GM18502 (cell line): ENCODE results near the gene SLC41A3.

Experiments used
- ATAC-seq: cut with Tn5 transposase; IDR thresholded peaks from one replicate; pipeline ENCODE4 v1.9.1; 2021; ENCODE audit warnings: mild to moderate bottlenecking; ENCODE audit not compliant: unreplicated experiment, poor library complexity

The SLC41A3 gene

DNA sequence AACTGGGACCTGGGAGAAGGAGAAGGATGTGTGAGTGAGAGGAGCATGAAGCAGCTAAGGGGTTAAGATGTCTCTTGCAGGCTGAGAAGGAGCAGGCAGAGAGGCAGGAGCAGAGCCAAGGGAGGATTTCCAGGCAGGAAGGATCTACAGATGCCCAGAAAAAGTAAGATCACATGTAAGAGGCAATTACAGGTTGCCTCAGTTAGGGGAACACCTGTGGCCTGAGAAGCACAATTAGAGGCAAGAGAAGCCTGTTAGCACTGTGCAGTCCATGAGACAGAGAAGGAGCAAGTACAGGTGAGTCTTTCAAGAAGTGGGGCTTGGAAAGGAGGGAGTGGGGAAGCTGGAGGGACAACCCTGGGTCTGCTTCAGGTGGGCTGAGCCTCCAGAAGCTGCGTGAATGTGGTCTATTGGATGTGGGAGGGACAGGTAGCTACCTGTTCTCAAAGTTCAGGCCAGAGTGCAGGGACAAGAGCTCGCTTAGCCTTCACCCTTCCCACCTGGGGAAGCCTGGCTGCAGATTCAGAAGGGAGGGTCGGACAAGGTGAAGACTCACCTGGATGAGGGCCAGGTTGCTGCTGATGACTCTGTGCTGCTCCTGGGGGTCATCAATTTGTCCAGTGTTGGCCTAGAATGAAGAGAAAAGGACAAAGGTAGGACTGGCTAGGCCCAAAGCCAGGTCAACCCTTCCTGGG, 50.7 kb downstream of the SLC41A3 start:
- ATAC-seq = no peak

DNA sequence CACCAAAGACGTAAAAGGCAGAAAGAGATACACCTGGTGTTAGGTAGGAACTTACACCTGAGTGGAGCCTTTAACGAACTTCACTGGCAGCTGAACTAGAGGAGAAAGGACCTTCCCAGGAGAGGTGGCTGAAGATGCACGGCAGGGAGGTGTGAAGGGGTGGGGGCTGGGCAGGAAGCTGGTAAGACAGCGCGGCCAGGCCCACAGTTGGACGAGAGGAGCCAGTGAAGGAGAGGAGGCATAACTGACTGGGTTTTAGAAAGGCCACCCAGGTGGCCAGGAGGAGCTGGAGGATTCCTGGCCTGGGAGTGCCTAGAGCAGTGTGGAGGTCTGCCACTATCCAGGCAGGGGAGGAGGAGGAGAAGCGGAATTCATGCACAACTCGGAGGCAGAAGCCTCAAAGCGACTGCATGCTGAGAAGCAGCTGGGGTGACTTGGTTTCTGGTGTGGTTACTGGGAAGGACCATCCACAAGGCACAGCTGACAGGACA, 51.9 kb downstream of the SLC41A3 start:
- no peak for ATAC-seq

DNA sequence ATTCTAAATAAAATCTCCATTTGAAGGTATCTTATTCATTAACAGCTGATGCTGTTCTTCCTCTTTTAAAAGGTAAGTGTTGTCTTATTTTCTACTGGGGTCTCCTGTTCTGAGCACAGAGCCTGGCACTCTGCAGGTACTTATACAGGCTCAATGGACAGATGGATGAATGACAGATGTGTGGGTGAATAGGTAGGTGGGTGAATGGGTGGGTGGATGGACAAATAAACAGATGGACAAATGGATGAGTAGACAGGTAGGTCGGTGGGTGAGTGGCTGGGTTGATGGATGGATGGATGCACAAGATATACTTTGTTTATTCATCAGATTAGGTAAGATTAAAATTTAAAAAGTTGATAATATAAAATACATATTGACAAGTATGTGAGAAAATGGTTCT, 53.5 kb downstream of the SLC41A3 start:
- ATAC-seq = no peak

DNA sequence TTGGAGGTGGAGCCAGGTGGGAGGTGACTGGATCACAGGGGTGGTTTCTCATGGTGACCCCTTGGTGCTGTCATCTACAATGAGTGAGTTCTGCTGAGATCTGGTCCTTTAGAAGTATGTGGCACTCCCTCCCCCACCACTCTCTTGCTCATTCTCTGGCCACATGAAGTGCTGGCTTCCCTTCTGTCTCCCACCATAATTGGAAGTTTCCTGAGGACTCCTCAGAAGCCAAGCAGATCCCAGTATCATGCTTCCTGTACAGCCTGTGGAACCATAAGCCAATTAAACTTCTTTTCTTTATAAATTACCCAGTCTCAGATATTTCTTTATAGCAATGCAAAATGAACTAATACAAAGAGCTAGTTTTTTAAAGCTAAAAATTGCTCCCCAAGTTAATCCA, 54.7 kb downstream of the SLC41A3 start:
- no peak for ATAC-seq

DNA sequence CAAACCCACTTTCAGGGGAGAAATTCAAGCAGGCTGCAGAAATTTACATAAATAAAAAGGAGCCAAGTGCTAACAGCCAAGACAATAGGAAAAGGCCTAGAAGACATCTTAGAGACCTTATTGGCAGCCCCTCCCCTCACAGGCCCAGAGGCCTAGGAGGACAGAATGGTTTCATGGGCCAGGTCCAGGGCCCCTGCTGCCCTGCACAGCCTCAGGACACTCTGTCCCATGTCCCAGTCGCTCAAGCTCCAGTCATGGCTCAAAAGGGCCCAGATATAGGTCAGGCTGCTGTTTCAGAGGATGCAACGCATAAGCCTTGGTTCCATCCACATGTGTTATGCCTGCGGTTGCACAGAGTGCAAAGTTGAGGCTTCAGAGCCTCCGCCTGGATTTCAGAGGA, 55.8 kb downstream of the SLC41A3 start:
- no peak for ATAC-seq

DNA sequence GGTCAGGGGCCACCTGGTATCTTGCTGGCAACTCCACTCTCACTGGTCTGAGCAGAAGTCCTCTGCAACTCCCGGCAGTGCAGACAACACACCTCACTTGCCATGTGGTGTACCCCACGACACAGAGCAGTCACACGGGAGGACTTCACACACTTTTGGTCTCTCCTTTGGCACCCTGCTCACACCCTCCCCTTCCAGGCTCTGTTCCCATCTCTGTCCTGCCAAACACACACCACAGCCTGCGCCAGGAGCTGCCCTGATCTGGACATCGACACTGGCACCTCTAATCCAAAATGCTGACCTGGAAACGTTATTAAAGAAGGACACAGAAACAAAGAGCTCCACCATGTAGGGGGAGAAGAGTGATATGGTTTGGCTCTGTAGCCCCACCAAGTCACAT, 57.2 kb downstream of the SLC41A3 start:
- no peak for ATAC-seq

DNA sequence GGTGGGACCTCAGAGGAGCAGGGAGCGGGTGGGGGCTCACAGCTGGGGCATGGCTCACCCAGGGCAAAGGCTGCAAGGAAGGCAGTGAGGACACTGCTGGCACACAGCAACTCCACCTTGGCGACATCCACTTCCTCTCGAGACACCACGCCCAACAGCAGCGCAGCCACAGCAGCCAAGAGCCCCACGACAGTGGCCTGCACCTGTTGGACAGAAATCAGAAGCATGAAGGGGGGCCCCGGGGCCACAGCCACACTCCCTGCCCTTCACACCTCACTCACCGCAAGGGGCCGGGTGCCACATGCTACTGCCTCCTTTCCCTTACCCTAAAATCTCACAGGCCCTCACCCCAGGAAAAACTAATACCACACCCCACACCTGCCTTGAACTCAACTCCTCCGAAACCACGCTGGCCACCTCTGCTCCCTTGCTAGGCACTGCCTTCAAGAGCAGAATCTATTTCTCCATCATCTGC, 57.6 kb downstream of the SLC41A3 start:
- ATAC-seq = no peak

DNA sequence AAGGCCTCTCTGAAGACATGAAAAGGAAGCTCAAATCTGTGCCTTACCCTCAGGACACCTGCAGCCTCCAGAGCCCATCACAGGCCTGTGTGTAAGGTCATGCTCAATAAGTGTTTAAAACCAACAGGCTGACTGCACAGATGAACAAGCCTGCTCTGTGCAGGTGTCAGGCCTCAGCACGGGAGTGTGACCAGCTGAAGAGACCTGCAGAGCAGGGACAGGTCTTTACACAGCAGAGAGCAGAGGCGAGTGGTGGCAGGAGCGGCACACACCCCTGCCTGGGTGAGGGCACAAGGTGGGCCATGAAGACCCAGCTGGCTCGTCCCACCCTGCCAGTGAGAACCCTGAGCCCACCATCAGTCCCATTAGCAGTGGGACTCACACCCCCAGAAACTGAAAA, 58.1 kb downstream of the SLC41A3 start:
- ATAC-seq = no peak

DNA sequence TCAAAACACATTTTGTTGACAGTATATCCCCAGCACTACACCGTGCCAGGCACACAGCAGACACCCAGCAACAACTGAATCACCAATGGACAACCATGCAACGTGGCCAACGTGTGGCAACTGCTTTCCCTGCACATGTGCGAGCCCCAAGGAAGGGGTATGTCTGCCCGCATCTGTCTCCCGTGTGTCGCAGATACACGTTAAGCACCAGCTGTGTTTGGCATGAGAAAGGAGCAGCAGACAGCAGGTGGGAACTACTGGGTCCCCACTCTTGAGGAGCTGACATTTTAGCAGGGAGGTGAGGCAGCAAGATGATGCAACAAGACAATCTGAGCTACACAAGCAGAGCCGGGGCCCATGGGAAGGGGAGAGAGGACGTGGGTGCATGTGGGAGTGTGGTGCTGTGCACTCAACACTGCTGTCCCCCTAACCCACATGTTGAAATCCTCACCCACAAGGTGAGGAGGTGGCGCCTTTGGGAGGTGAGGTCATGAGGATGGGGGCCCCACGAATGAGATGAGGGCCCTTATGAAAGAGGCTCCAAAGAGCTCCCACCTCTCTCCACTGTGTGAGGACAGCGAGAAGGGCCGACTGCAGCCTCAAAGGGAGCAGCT, 58.7 kb downstream of the SLC41A3 start:
- ATAC-seq = no peak

DNA sequence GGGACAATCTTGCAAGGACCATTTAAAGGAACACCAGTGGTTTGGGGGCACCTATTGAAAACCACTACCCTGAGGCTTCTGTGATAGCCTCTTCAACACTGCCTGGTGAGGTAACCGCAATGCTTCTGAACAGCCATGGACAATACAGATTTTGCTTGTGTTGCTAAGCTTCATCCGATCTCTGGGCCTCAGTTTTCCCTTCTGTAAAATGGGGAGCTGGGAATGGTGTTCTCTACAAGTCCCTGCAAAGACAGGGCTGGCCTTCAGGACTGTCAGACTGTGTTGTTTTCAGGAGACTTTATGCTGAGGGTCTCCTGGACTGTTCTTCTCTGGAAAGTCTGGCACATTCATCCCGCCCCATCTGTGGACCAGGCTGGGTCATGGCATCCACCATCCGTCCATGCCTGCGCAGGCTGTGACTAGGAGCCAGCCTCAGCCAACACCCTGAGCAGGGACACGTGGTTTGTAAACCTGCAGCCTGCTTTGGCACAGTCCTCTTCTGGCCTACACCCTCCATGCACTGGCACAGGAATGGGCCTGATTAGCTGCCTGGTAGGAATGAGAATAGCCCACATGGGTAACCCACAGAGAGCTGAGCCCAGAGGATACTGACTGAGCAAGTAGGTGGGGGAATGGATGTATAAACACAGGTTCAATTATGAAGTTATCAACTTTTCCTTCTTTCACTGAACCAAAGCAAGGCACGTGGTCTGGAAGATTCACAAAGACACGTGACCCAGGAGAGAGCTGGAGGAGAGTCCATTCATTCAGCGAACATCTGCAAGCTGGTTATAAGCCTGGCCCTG, 59.7 kb downstream of the SLC41A3 start:
- ATAC-seq = no peak

DNA sequence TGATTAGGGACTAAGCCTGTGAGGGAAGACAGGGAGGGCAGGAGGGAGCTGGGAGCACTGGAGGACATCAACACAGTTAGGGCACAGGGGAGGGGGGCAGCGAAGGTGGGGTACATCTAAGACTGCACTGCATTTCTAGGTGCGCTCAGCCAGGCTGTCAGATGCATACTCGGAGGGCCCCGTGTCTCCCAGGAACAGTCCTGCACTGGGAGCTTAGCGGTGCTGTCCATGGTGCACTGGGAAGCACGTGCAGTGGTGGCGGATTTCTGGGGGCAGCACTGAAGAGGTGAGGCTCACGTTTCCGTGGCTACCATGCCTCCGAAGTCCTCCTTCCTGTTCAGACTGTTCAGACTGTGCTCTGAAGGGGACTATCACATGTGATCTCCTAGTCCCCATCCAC, 60.5 kb downstream of the SLC41A3 start:
- ATAC-seq = no peak

DNA sequence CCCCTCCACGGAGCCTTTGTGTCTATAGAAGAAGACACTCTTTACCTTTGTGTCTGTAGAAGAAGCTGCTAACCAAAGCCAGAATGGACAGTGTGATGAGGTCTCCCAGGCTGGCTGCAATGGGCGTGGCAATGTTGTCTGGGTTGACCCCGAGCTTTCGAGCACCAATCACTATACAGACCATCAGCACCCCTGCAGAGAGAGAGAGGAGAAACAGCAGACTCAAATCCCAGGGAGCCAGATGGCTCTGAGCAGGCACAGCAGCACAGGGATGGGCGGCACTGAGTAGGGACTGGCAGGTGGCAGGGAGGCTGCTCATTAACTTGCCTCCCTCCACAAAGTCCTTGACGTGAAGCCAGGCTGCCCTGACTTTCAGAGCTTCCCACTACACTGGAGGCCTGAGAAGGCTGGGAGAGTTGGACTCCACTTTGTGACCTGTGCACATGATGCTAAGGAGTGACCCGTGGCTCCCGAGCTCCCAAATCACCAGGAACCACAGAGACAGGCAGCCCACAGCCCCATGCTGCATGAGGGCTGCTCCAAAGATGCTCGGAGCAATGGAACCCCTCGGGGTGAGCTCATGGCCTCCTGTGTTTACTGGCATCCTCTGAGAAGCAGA, 61.1 kb downstream of the SLC41A3 start:
- no peak for ATAC-seq

DNA sequence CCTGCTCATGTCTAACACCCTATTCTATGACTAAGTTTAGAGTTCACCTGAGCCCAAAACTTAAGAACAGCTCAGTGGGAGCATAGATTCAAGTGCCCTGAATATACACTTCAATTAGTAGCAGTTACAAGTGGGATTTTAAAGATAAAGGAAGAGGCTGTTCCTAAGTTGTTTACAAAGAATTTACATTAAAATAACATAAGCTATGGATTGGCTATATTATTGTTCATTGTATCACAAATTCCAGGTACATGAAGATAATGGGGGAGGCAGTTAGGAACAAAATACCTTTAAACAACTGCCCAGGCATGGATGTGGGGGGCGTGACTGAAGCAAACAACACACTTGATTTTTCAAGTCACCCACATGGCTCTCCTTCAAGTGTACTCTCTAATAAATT, 62.2 kb downstream of the SLC41A3 start:
- ATAC-seq = no peak

DNA sequence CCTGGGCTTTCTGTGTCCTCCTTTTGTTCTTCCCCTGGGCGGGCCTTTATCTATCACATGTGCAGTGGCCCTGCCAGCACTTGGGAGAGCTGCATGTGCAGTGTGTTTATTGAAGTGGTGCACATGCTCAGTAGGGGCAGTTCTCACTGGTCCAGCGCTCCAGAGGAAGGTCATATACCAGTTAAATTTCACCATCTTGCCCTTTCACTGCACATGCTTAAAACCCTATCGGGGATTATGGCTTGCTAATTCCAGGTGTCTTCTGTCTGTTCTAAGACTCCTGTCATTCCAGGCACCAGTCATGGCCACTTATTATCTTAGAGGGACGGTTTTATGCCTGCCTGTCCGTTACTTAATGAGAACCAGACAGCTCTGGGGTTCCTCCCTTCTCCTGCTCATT, 62.7 kb downstream of the SLC41A3 start:
- ATAC-seq = no peak

DNA sequence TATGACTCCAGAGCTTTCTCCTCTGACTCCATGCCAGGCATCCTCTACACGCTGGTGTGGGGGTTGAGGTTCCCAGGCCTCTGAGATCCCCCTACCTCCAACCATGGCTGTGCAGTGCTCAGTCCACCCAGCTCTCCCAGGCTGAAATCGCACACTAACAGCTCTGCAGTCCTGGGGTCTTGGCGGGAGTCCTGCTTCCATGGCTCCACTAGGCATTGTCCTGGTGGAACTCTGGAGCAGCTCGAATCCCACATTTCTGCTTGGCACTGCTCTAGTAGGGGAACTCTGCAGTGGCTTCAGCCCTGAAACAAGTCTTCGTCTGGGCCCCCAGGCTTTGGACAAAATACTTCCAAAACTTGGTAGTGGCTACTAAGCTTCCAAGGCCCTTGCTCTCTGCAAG, 64.2 kb downstream of the SLC41A3 start:
- ATAC-seq = no peak

DNA sequence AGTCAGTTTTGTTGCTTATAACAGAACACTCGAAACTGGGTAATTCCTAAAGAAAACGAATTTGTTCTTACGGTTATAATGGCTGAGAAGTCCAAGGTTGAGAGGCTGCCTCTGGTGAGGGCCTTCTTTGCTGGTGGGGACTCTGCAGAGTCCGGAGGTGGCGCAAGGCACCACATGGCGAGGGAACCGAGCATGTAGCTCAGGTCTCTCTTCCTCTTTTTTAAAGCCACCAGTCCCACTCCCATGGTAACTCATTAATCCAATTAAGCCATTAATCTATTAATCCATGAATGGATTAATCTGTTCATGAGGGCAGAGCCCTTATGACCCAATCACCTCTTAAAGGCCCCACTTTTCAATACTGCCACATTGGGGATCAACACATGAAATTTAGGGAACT, 64.9 kb downstream of the SLC41A3 start:
- no peak for ATAC-seq

DNA sequence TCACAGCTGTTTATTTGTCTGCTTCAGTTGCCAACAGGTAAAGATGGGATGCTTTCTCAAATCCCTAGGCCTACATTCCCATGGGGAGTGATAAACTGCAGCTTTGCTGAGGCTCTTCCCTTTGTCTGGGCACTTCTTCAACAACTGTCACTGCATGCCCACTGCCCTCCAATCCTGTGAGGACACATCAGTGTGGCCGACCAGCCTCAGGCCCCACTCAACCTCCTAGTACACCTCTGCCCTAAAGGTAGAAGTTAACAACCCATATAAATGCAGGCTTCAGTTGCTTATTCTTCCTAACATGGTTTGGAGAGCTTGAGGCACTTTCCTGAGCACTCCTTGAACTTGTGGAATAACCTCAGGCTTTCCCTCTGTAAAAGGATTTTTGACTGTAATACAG, 65.4 kb downstream of the SLC41A3 start:
- no peak for ATAC-seq

DNA sequence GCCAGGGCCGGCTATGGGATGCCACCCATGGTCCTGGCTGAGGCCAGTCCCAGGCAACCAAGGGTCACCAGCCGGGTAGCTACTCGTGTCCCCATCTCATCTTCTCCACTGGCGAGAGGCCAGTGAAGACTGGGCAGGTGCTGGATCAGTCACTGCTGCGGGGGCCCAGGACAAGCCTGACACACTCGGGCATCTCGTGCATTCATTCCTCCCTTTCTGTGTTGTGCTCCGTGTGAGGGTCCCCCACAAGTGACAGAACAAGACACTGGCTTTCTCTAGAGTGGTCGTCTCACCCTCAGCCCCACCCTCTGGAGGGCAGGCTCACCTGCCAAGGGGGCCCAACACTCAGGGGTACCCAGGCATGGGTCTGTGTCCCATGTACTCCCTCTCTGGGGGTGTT, 66.6 kb downstream of the SLC41A3 start:
- no peak for ATAC-seq

DNA sequence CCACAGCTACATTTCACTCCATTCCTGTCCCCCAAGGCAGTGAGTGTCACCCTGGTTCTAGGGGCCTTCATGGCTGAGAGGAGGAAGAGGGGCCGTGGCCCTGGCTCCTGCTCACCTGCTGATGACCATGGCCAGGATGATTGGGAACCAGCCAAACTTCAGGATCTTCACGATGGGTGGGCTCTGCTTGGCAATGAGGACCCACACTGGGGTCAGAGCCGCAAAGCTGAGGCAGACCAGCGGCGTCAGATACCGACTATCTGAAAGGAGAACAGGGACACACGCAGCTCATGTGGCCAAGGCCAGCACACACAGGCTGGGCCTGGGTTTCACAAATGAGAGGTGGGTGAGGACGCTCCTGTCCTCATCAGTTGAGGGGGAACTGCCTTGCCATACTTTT, 67.3 kb downstream of the SLC41A3 start:
- ATAC-seq = no peak

DNA sequence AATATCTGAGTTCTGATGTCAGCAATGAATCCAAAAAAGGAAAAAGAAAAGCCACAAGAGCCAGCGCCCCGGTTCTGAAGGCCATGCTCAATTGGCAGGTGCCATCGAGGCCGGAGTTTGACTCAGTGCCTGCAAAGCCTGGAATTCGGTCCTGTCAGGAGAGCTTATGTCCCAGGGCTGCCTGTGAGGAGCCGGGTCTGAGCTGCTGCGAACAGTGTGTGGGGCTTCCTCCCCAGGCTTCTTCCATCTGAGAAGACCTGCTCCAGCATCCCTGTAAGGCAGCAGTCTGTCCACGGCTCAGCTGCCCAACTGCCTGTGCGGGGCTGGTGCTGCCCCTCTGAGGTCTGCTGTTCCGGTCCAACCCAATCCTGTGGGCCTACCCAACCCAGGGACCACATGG, 68.8 kb downstream of the SLC41A3 start:
- no peak for ATAC-seq

DNA sequence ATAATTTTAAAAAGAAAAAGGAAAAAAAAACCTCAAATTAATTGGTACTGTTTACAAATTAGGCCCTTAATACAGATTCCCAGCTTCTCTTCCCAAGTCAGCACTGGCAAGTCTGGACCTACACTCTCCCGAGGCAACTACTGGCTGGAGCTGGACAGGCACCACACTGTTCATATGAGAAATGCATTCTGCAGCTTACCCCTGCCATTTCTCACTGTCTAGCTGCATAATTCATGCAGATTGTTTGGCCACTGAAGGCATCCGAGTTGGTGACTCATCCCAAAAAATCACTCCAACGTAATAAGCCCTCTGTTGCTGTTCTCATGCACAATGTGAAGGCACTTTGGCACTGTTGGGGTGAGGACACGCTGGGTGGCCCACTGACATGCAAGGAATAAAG, 69.7 kb downstream of the SLC41A3 start:
- no peak for ATAC-seq
